Caco-2 (cell line): ENCODE measurements around the gene TMEM217. TPM values are rescaled to one million over a fixed set of nuclear protein-coding genes. Genes with fewer than 3 reads are reported as not detected.

Source experiments
- BruUV-seq: library from RNA; stranded (reverse); fragments of 400-500 nt; replicated peaks from 2 replicates; lab custom pipeline; 2021; lab: Mats Ljungman, UMichigan
- CTCF ChIA-PET: fragments of 300-600 bp; sonication (Branson Sonifier 250); formaldehyde crosslinking; loops from one replicate; lab custom pipeline; 2022; ENCODE audit warnings: antibody characterized with exemption; lab: Charles Lee
- POLR2A ChIA-PET: fragments of 300-600 bp; sonication (Branson Sonifier 250); formaldehyde crosslinking; loops from one replicate; lab custom pipeline; 2022; ENCODE audit warnings: antibody characterized with exemption; lab: Charles Lee
- DNase-seq, 2 experiments: peaks; one replicate each; pipeline versions ENCODE4 v3.0.0 to v3.0.0-alpha.2; 2020 to 2022
- H3K27me3 ChIP-seq: replicated peaks from 2 replicates; pipeline ENCODE4 v1.6.0; 2011; ENCODE audit warnings: low read length; ENCODE audit not compliant: control insufficient read depth, insufficient read depth
- H3K36me3 ChIP-seq: 2 replicates; pipeline ENCODE4 v1.5.1; 2011; ENCODE audit warnings: low read length; ENCODE audit not compliant: control insufficient read depth, insufficient read depth
- H3K4me1 ChIP-seq: fragments of 250-450 bp; sonication (Bioruptor Pico); 2 replicates; pipeline ENCODE4 v1.5.1; 2020; ENCODE audit warnings: mild to moderate bottlenecking
- H3K4me3 ChIP-seq: 2 replicates; pipeline ENCODE4 v1.5.1; 2011; ENCODE audit warnings: low read depth, mild to moderate bottlenecking, control low read depth, low read length
- H3K9me3 ChIP-seq: fragments of 250-450 bp; sonication (Bioruptor Pico); 2 replicates; pipeline ENCODE4 v1.5.1; 2020; ENCODE audit warnings: mild to moderate bottlenecking, moderate library complexity
- H3K27ac Mint-ChIP-seq: one replicate; pipeline ENCODE4 v1.8.0; 2022; ENCODE audit warnings: mixed read lengths; ENCODE audit not compliant: unreplicated experiment
- H3K27me3 Mint-ChIP-seq: one replicate; pipeline ENCODE4 v1.8.0; 2022; ENCODE audit warnings: mixed read lengths; ENCODE audit not compliant: insufficient read depth, unreplicated experiment
- H3K36me3 Mint-ChIP-seq: one replicate; pipeline ENCODE4 v1.8.0; 2022; ENCODE audit warnings: mild to moderate bottlenecking, mixed read lengths; ENCODE audit not compliant: insufficient read depth, unreplicated experiment
- H3K4me1 Mint-ChIP-seq: one replicate; pipeline ENCODE4 v1.8.0; 2022; ENCODE audit warnings: low read depth, mixed read lengths; ENCODE audit not compliant: unreplicated experiment
- H3K4me3 Mint-ChIP-seq: one replicate; pipeline ENCODE4 v1.8.0; 2022; ENCODE audit warnings: mild to moderate bottlenecking, moderate library complexity, mixed read lengths; ENCODE audit not compliant: unreplicated experiment
- H3K9me3 Mint-ChIP-seq: one replicate; pipeline ENCODE4 v1.8.0; 2022; ENCODE audit warnings: mixed read lengths; ENCODE audit not compliant: unreplicated experiment
- CTCF ChIP-seq, 2 experiments: fragments of 200-600 bp in 1 of 2; IDR thresholded peaks; 1 replicate in 1 of 2; 2 replicates in 1 of 2; pipeline versions ENCODE4 v1.5.1 to v1.8.0; 2011 to 2022; ENCODE audit warnings: antibody characterized with exemption in 1 of 2, control low read depth in 1 of 2, inconsistent platforms in 1 of 2, low read depth in 1 of 2, low read length in 1 of 2, mild to moderate bottlenecking in 1 of 2, moderate library complexity in 1 of 2; ENCODE audit not compliant: insufficient read depth in 1 of 2, severe bottlenecking in 1 of 2, unreplicated experiment in 1 of 2
- intact Hi-C: fragments of 100-400 bp; cut with micrococcal nuclease; formaldehyde crosslinking; loops from one replicate; pipeline ENCODE4 v1.10.0; 2022; ENCODE audit not compliant: unreplicated experiment
- total RNA-seq: library from RNA; stranded (reverse); gene quantifications from 2 replicates; pipeline ENCODE4 v1.2.3, GENCODE V29; 2022

Gene TMEM217
- total RNA-seq, 1 experiment from 2014 or later, result 1.6 TPM

GRCh38 chr6:37305841-37306425 lies 48.0 kb upstream of the TMEM217 start:
- Histone ChIP-seq H3K4me1 (peaks cover 14% of the 10 kb centered on the region), H3K27me3 (no peaks in the 10 kb centered on the region), H3K4me3 (no peak overlapping the region), H3K9me3 (no peaks in the 10 kb centered on the region), H3K36me3 (peaks cover 3% of the 10 kb centered on the region; the same call in 1 of the 2 replicates)
- intact Hi-C loops, result no loop called here
- H3K27me3 Mint-ChIP-seq, result no peaks in the 10 kb centered on the region
- no peak overlapping the region for H3K27ac Mint-ChIP-seq
- H3K4me3 Mint-ChIP-seq, result no peak overlapping the region
- H3K36me3 Mint-ChIP-seq, result peaks cover 37% of the 10 kb centered on the region
- CTCF ChIA-PET, result interaction anchor here (1.2 kb wide), 1 partner anchor 9 kb away, joined by 3 read pairs; no protein-coding TSS in a partner anchor
- DNase-seq, result no peak
- TF ChIP-seq CTCF (IDR thresholded peaks at IDR 0.05; ENCODE audit: insufficient read depth in 1 of 2, low read depth in 1 of 2, low read length in 1 of 2, severe bottlenecking in 1 of 2, unreplicated experiment in 1 of 2), result no peak
- BruUV-seq, result no TSS peak
- peaks cover 17% of the 10 kb centered on the region for H3K4me1 Mint-ChIP-seq
- POLR2A ChIA-PET, result no interaction called here
- H3K9me3 Mint-ChIP-seq, result no peaks in the 10 kb centered on the region

GRCh38 chr6:37304766-37305165 lies 46.8 kb upstream of the TMEM217 start:
- peaks cover 3% of the 10 kb centered on the region; the same call in 1 of the 2 replicates for H3K36me3 ChIP-seq

More at GRCh38 chr6:37304766-37305165, 46.8 kb upstream of the TMEM217 start:
- intact Hi-C loops, result loop anchor here (5.0 kb wide), 1 partner anchor 282 kb away; no protein-coding TSS in a partner anchor
- CTCF ChIA-PET, result no interaction called here
- Histone ChIP-seq H3K4me3 (no peak overlapping the region), H3K4me1 (peaks cover 14% of the 10 kb centered on the region), H3K9me3 (no peaks in the 10 kb centered on the region), H3K27me3 (no peaks in the 10 kb centered on the region)
- Mint-ChIP-seq H3K27ac (no peak overlapping the region), H3K9me3 (no peaks in the 10 kb centered on the region), H3K4me3 (no peak overlapping the region), H3K4me1 (peaks cover 17% of the 10 kb centered on the region), H3K27me3 (no peaks in the 10 kb centered on the region), H3K36me3 (peaks cover 45% of the 10 kb centered on the region)
- BruUV-seq, result no TSS peak
- TF ChIP-seq CTCF (IDR thresholded peaks at IDR 0.05; ENCODE audit: insufficient read depth in 1 of 2, low read depth in 1 of 2, low read length in 1 of 2, severe bottlenecking in 1 of 2, unreplicated experiment in 1 of 2), result no peak
- DNase-seq, result no peak
- POLR2A ChIA-PET, result no interaction called here
